WI38 (cell line): Measurements from ENCODE around the gene RRP1.

ENCODE experiments used
- H3K4me3 ChIP-seq: 2 replicates; pipeline ENCODE4 v1.5.1; 2011; ENCODE audit warnings: low read depth, mild to moderate bottlenecking, control low read depth, low read length
- CTCF ChIP-seq: IDR thresholded peaks from 2 replicates; pipeline ENCODE4 v1.5.1; 2012; ENCODE audit warnings: low read depth, mild to moderate bottlenecking, control low read depth, low read length

RRP1 gene

GRCh38 chr21:43802713-43803313 lies 13.4 kb downstream of the RRP1 start:
- no peak for TF ChIP-seq CTCF
- no peak overlapping the region for H3K4me3 ChIP-seq

GRCh38 chr21:43803558-43804300 lies 14.4 kb downstream of the RRP1 start:
- TF ChIP-seq CTCF, result no peak
- no peak overlapping the region for H3K4me3 ChIP-seq

GRCh38 chr21:43805275-43805800 lies 16.0 kb downstream of the RRP1 start:
- TF ChIP-seq CTCF, result no peak
- no peak overlapping the region for H3K4me3 ChIP-seq

GRCh38 chr21:43806017-43806710 lies 16.8 kb downstream of the RRP1 start:
- no peak for TF ChIP-seq CTCF
- no peak overlapping the region for H3K4me3 ChIP-seq

- TF ChIP-seq CTCF, result no peak
- no peak overlapping the region for H3K4me3 ChIP-seq
These were observed 19.0 kb downstream of the RRP1 start for GRCh38 chr21:43808367-43808766.

- TF ChIP-seq CTCF, result no peak
- no peak overlapping the region for H3K4me3 ChIP-seq
These were observed 19.5 kb downstream of the RRP1 start for GRCh38 chr21:43808832-43809251.
